Stimulated activated CD4-positive, alpha-beta T cell treated with anti-CD3 and anti-CD28 coated beads, Interleukin-12 subunit alpha, Interleukin-12 subunit beta, amount 100 ng/mL, for 24 hours (primary cell): ENCODE measurements around the gene SIM2.

ENCODE experiments used
- DNase-seq, 2 experiments: peaks; one replicate each; pipeline ENCODE4 v3.0.0-alpha.2; 2020; ENCODE audit warnings: low read depth in 2 of 2

The SIM2 gene

GRCh38 chr21:36700971-36701755 lies 2.2 kb downstream of the SIM2 start:
- DNase-seq, result no peak

GRCh38 chr21:36701756-36702621 lies 3.1 kb downstream of the SIM2 start:
- DNase-seq, result no peak

GRCh38 chr21:36702622-36702968 lies 3.7 kb downstream of the SIM2 start:
- no peak for DNase-seq

GRCh38 chr21:36703123-36703522 lies 4.2 kb downstream of the SIM2 start:
- no peak for DNase-seq

GRCh38 chr21:36703626-36704280 lies 4.8 kb downstream of the SIM2 start:
- DNase-seq, result no peak

GRCh38 chr21:36704281-36704957 lies 5.5 kb downstream of the SIM2 start:
- DNase-seq, result no peak

- no peak for DNase-seq
Measured at GRCh38 chr21:36704958-36705678, 6.2 kb downstream of the SIM2 start.

- DNase-seq, result no peak
Measured at GRCh38 chr21:36705679-36706481, 7.0 kb downstream of the SIM2 start.

- DNase-seq, result no peak
Measured at GRCh38 chr21:36706482-36706852, 7.6 kb downstream of the SIM2 start.

- DNase-seq, result no peak
Measured at GRCh38 chr21:36706951-36707762, 8.2 kb downstream of the SIM2 start.

- no peak for DNase-seq
Measured at GRCh38 chr21:36707763-36708285, 8.9 kb downstream of the SIM2 start.

GRCh38 chr21:36708286-36709029 lies 9.5 kb downstream of the SIM2 start:
- no peak for DNase-seq

GRCh38 chr21:36709030-36709867 lies 10.3 kb downstream of the SIM2 start:
- DNase-seq, result no peak

- DNase-seq, result no peak
Measured at GRCh38 chr21:36709868-36710728, 11.2 kb downstream of the SIM2 start.

- no peak for DNase-seq
Measured at GRCh38 chr21:36710729-36711048, 11.8 kb downstream of the SIM2 start.

- DNase-seq, result no peak
Measured at GRCh38 chr21:36713746-36714145, 14.8 kb downstream of the SIM2 start.

- no peak for DNase-seq
Measured at GRCh38 chr21:36716387-36716786, 17.5 kb downstream of the SIM2 start.
